Measurements from ENCODE around the gene ZCCHC2. TPM values are rescaled to one million over a fixed set of nuclear protein-coding genes. Genes with fewer than 3 reads are reported as not detected.

ZCCHC2 gene
- total and polyA plus RNA-seq, 2 of the 4 experiments (the other 2 are of a cell fraction): 3.2 to 3.6 TPM

DNA sequence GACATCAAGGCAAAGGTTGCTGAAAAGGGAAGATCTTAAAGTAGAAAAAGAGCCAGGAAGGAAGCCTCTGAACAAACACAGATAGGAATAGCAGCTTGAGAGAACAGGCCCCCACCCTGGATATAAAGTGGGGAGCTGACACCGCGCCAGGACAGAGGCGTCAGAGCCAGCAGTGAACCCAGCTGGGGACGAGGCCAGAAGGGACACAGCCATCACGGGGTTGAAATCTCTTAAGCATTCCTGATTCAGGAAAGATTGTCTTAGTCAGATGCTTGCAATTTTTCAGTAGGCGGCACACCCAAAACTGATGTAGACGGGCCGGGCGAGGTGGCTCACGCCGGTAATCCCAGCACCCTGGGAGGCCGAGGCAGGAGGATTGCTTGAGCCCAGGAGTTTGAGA is 98.7 kb downstream of the ZCCHC2 start:
- H3K9me3 ChIP-seq (ENCODE audit: control insufficient read depth, insufficient read depth, low read length): no peaks in the 10 kb centered on the region
- no peak overlapping the region for H2AFZ ChIP-seq (replicated peaks; ENCODE audit: low read length, poor library complexity)
- no peak overlapping the region for H3K4me2 ChIP-seq (ENCODE audit: low read depth, low read length)
- no peaks in the 10 kb centered on the region for H4K20me1 ChIP-seq (ENCODE audit: insufficient read depth, low read length)
- no peak overlapping the region for H2BK120ac ChIP-seq (ENCODE audit: low read depth, low read length)
- no peaks in the 10 kb centered on the region for H3K36me3 ChIP-seq (ENCODE audit: control insufficient read depth, insufficient read depth, low read length)
- no peak overlapping the region for H4K8ac ChIP-seq (ENCODE audit: low read depth in 2 of 2, low read length in 2 of 2)
- DNase-seq (no peak), ATAC-seq (ENCODE audit: low read depth) (no peak)
- no peak overlapping the region for H3K14ac ChIP-seq (replicated peaks; ENCODE audit: low read depth, low read length)
- H2AK5ac ChIP-seq (ENCODE audit: low read depth, low read length): no peak overlapping the region
- H3K27ac ChIP-seq (ENCODE audit: insufficient read depth, low read length): no peak overlapping the region
- H2AK9ac ChIP-seq (replicated peaks; ENCODE audit: low read depth, low read length, poor library complexity): no peak overlapping the region
- no peaks in the 10 kb centered on the region for H3K9me1 ChIP-seq (ENCODE audit: insufficient read depth, low read length)
- no peaks in the 10 kb centered on the region for H3K79me1 ChIP-seq (ENCODE audit: low read depth in 1 of 2, low read length in 2 of 2)
- in situ Hi-C loops (cut with MboI; ENCODE audit: low sequenced_read_pairs): no loop called here
- H2BK20ac ChIP-seq (ENCODE audit: low read depth, low read length): no peak overlapping the region
- no peak overlapping the region for H3K4me3 ChIP-seq (ENCODE audit: insufficient read depth, low read depth, low read length)
- H3K9ac ChIP-seq (ENCODE audit: low read depth, low read length): no peak overlapping the region
- dilution Hi-C loops (cut with HindIII; ENCODE audit: low sequenced_read_pairs, unreplicated experiment): no loop called here
- whole genome bisulfite sequencing, 2 experiments (ENCODE audit: extremely low coverage in 2 of 2, insufficient read length in 1 of 2): 68% methylated on average over 11 of the region's 12 CpGs; no CpG with 5 or more reads in 1 of the 2 experiments
- no peaks in the 10 kb centered on the region for H3K4me1 ChIP-seq (ENCODE audit: control insufficient read depth, insufficient read depth, low read length)
- intact Hi-C loops (cut with micrococcal nuclease): no loop called here
- H3K27me3 ChIP-seq (ENCODE audit: control insufficient read depth, insufficient read depth, low read length): peaks cover 3% of the 10 kb centered on the region
- ChIA-PET CTCF (no interaction called here), POLR2A (ENCODE audit: unreplicated experiment) (no interaction called here)
- H3K18ac ChIP-seq (ENCODE audit: low read depth, low read length): no peak overlapping the region
- H3K56ac ChIP-seq (ENCODE audit: extremely low read depth, insufficient read depth, low read length): no peak overlapping the region
- H4K91ac ChIP-seq (ENCODE audit: insufficient read depth, low read depth, low read length): no peak overlapping the region
- H2BK5ac ChIP-seq (ENCODE audit: low read depth, low read length, poor library complexity, severe bottlenecking): no peak overlapping the region
- no peak for TF ChIP-seq MAZ (IDR thresholded peaks at IDR 0.05; ENCODE audit: borderline replicate concordance, low read depth, low read length)
- TF ChIP-seq CHD1 (IDR thresholded peaks at IDR 0.05; ENCODE audit: low read depth, low read length): no peak
- no peak overlapping the region for H3K23ac ChIP-seq (ENCODE audit: low read depth, low read length)
- H4K5ac ChIP-seq (ENCODE audit: low read depth, low read length): no peak overlapping the region
- no TSS peak for BruUV-seq (replicated peaks)
- H2BK15ac ChIP-seq (ENCODE audit: low read depth, low read length): no peak overlapping the region
- no peak overlapping the region for H3K4ac ChIP-seq (ENCODE audit: low read depth, low read length)

Measured in IMR-90 (cell line).